Ascending aorta (tissue), 2 donors: Measurements from ENCODE around the gene SARM1. TPM values are rescaled to one million over a fixed set of nuclear protein-coding genes. Genes with fewer than 3 reads are reported as not detected.

Source experiments
- DNase-seq, 2 donors: peaks; one replicate each; pipeline ENCODE4 v3.0.0-alpha.2; 2019; ENCODE audit warnings: low spot score in 2 of 2
- H3K27ac ChIP-seq, 2 donors: fragments of 200-600 bp; sonication (generic); one replicate each; pipeline ENCODE4 v1.5.1; 2016 to 2017; ENCODE audit warnings: mild to moderate bottlenecking in 1 of 2
- H3K27me3 ChIP-seq: fragments of 200-600 bp; sonication (generic); one replicate; pipeline ENCODE4 v1.5.1; 2017
- H3K36me3 ChIP-seq, 2 donors: fragments of 200-600 bp; sonication (generic); one replicate each; pipeline ENCODE4 v1.5.1; 2016
- H3K4me1 ChIP-seq, 2 donors: fragments of 200-600 bp; sonication (generic); one replicate each; pipeline ENCODE4 v1.5.1; 2016 to 2017; ENCODE audit warnings: mild to moderate bottlenecking in 1 of 2
- H3K4me3 ChIP-seq, 2 donors: fragments of 200-600 bp; sonication (generic); one replicate each; pipeline ENCODE4 v1.5.1; 2016 to 2017; ENCODE audit warnings: mild to moderate bottlenecking in 1 of 2
- H3K9me3 ChIP-seq, 2 donors: fragments of 200-600 bp; sonication (generic); one replicate each; pipeline ENCODE4 v1.5.1; 2016
- intact Hi-C: fragments of 100-400 bp; cut with DNase I; formaldehyde crosslinking; loops from one replicate; pipeline ENCODE4 v1.15.1; 2023
- total RNA-seq: library from RNA; depleted of rRNA; stranded (reverse); fragments of >200 nt; gene quantifications from one replicate; pipeline ENCODE4 v1.1.0, GENCODE V29; 2016
- TF ChIP-seq, protein P1 (sequence below), 3 experiments: fragments of 200-600 bp in 2 of 3; fragments of 450-650 bp in 1 of 3; sonication (generic) in 2 of 3; IDR thresholded peaks; one replicate each; pipeline ENCODE4 v1.5.1; 2016 to 2019; ENCODE audit warnings: antibody characterized with exemption in 3 of 3, mild to moderate bottlenecking in 1 of 3, moderate library complexity in 1 of 3

Gene SARM1
- total RNA-seq, 1 donor from 2014 or later: 121 TPM

DNA sequence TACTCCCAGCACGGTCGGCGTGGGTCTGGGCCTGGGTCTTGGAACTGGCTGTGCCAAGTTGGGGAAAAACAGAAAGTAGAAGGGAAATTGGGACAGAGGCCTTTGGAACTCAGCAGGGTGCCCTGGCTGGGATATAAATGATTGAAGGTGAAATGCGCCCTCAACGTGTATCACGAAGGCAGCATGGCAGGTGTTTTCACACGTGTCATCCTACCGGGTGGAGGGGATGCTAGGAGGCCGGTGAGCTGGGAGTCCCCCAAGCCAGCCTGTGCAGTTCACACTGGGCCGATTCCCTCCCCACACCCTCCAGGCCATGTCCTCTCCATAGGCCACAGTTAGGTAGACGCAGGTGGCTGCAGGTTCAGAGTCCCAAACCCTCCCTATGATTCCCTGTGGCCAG lies 30.0 kb upstream of the SARM1 start:
- H3K9me3 ChIP-seq: no peaks in the 10 kb centered on the region
- H3K4me3 ChIP-seq: no peak overlapping the region
- no peaks in the 10 kb centered on the region for H3K27me3 ChIP-seq
- peak overlapping the region in 1 of 2 donors; percentile 31 for H3K27ac ChIP-seq
- H3K36me3 ChIP-seq: peaks cover 49 to 63% of the 10 kb centered on the region in 2 donors
- H3K4me1 ChIP-seq: peaks cover 24 to 40% of the 10 kb centered on the region in 2 donors
- TF ChIP-seq, protein P1, sequence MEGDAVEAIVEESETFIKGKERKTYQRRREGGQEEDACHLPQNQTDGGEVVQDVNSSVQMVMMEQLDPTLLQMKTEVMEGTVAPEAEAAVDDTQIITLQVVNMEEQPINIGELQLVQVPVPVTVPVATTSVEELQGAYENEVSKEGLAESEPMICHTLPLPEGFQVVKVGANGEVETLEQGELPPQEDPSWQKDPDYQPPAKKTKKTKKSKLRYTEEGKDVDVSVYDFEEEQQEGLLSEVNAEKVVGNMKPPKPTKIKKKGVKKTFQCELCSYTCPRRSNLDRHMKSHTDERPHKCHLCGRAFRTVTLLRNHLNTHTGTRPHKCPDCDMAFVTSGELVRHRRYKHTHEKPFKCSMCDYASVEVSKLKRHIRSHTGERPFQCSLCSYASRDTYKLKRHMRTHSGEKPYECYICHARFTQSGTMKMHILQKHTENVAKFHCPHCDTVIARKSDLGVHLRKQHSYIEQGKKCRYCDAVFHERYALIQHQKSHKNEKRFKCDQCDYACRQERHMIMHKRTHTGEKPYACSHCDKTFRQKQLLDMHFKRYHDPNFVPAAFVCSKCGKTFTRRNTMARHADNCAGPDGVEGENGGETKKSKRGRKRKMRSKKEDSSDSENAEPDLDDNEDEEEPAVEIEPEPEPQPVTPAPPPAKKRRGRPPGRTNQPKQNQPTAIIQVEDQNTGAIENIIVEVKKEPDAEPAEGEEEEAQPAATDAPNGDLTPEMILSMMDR (IDR thresholded peaks at IDR 0.05): no peak
- intact Hi-C loops: no loop called here
- no peak for DNase-seq

DNA sequence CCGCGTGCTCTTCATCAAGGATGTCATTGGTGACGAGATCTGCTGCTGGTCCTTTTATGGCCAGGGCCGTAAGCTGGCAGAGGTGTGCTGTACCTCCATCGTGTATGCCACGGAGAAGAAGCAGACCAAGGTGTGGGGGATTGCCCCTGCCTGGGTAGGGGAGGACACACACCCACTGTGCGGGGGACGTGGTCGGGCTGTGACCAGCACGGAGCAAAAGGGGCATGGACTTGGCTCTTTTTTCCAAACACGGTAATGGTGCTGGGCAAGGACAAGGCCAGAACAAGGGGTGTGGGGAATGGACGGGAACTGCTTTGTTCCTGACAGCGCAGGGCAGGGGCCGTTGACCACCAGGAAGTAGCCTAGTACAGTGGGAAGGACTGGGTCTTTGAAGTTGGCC lies 29.2 kb upstream of the SARM1 start:
- intact Hi-C loops: no loop called here
- Histone ChIP-seq H3K4me1 (peaks cover 20 to 40% of the 10 kb centered on the region in 2 donors), H3K36me3 (peaks cover 49 to 64% of the 10 kb centered on the region in 2 donors), H3K4me3 (no peak overlapping the region), H3K27me3 (no peaks in the 10 kb centered on the region), H3K27ac (no peak overlapping the region), H3K9me3 (no peaks in the 10 kb centered on the region)
- TF ChIP-seq, protein P1 (IDR thresholded peaks at IDR 0.05): no peak
- DNase-seq: no peak

DNA sequence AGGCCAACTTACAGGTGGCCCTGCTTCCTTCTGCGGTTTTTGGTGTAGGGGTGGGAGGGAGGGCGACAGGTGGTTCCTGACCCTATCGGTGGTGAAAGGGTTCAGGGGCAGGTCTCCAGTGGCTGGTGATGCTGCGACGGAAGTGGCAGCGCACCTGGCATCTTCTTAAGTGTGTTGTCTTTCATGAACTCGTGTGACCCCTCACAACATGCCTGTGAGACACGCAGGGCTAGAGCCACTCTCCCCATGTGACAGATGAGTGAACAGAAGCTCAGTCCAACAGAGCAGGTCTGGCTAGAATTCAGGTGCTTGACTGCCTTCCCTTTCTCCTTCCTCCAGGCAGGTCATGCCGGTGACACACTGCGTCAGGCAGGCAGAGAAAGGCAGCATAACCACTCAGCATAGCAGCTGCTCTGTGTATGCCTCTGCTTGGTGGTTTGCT lies 28.0 kb upstream of the SARM1 start:
- peaks cover 49 to 76% of the 10 kb centered on the region in 2 donors for H3K36me3 ChIP-seq
- intact Hi-C loops: no loop called here

DNA sequence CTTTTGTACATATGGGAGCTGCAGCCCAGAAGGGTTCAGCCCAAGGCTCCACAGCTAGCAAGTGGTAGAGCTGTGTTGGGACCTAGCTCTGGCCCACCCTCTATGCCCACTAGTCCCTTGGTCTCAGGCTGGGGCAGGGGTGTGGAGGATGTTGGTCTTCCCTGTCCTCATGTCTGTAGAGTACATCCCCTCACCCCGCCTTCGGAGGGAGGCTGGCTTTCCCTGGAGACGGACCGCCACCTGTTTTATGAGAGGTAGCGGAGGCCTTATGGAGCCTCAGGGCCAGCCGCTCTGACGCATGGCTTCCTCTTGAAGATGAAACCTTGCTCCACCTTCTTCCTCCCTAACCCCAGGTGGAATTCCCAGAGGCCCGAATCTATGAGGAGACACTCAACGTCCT lies 27.5 kb upstream of the SARM1 start:
- no peak overlapping the region for H3K4me3 ChIP-seq
- no peak overlapping the region for H3K27ac ChIP-seq
- intact Hi-C loops: no loop called here
- TF ChIP-seq, protein P1 (IDR thresholded peaks at IDR 0.05): no peak
- peaks cover 16 to 43% of the 10 kb centered on the region in 2 donors for H3K4me1 ChIP-seq
- H3K9me3 ChIP-seq: no peaks in the 10 kb centered on the region
- H3K27me3 ChIP-seq: no peaks in the 10 kb centered on the region
- DNase-seq: no peak
- H3K36me3 ChIP-seq: peaks cover 51 to 81% of the 10 kb centered on the region in 2 donors

More for the DNA sequence above, 28.0 kb upstream of the SARM1 start:
- no peak overlapping the region for H3K27ac ChIP-seq
- no peak for DNase-seq
- H3K9me3 ChIP-seq: no peaks in the 10 kb centered on the region
- TF ChIP-seq, protein P1 (IDR thresholded peaks at IDR 0.05): no peak
- H3K27me3 ChIP-seq: no peaks in the 10 kb centered on the region
- H3K4me3 ChIP-seq: no peak overlapping the region
- peaks cover 17 to 41% of the 10 kb centered on the region in 2 donors for H3K4me1 ChIP-seq

DNA sequence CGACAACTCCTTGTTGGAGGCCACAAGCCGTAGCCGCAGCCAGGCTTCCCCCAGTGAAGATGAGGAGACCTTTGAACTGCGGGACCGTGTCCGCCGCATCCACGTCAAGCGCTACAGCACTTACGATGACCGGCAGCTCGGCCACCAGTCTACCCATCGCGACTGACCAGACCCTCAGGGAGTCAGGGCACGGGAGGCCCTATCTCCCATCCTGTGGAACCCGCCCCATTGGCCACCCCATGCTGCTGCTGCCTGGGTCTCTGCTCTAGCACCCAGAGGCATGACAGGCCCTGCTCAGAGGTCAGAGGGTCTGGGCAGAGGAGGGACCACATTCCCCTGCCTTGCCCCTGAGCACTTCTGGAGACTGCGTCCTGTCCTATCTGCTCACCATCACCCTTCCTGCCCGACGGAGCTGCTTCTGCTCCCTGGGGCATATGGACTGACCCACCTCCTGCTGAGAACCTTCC lies 27.0 kb upstream of the SARM1 start:
- no peaks in the 10 kb centered on the region for H3K27me3 ChIP-seq
- peaks cover 54 to 81% of the 10 kb centered on the region in 2 donors for H3K36me3 ChIP-seq
- no peak overlapping the region for H3K4me3 ChIP-seq
- intact Hi-C loops: no loop called here
- peaks cover 16 to 43% of the 10 kb centered on the region in 2 donors for H3K4me1 ChIP-seq
- no peak for DNase-seq
- peak overlapping the region; percentile 73 to 79 for H3K27ac ChIP-seq
- no peaks in the 10 kb centered on the region for H3K9me3 ChIP-seq
- TF ChIP-seq, protein P1 (IDR thresholded peaks at IDR 0.05): no peak
